A549 (cell line): Measurements from ENCODE around the gene DAGLB. TPM values are rescaled to one million over a fixed set of nuclear protein-coding genes. Genes with fewer than 3 reads are reported as not detected.

Source experiments
- ATAC-seq, 2 experiments: fragments of 200-7000 bp in 1 of 2; fragments of >200 bp in 1 of 2; cut with Nextera tagmentation in 1 of 2; cut with Tn5 transposase in 1 of 2; 3 replicates each; pipeline versions ENCODE4 v1.8.0 to v1.9.1; 2018 to 2020; ENCODE audit warnings: mild to moderate bottlenecking in 1 of 2, moderate library complexity in 1 of 2
- CTCF ChIA-PET: fragments of 300-600 bp; sonication (Branson Sonifier 250); formaldehyde crosslinking; extraction: SDS; loops from one replicate; lab custom pipeline; 2021; ENCODE audit warnings: antibody characterized with exemption, inconsistent platforms; lab: Yijun Ruan, JAX
- POLR2A ChIA-PET: fragments of 350-600 bp; formaldehyde crosslinking; extraction: SDS; loops from one replicate; lab custom pipeline; 2021; ENCODE audit warnings: antibody characterized with exemption, inconsistent platforms; lab: Yijun Ruan, JAX
- DNase-seq, 2 experiments: peaks; one replicate each; pipeline versions ENCODE4 v3.0.0 to v3.0.0-alpha.2; 2011 to 2016; ENCODE audit warnings: low read depth in 1 of 2, low spot score in 1 of 2
- FAIRE-seq: peaks from 2 replicates; lab custom pipeline; 2011; peaks lifted over from hg19 to GRCh38; lab: Jason Lieb, UNC
- H3K27ac ChIP-seq, 2 experiments: fragments of >200 bp; sonication (Bioruptor Twin); formaldehyde crosslinking; 3 replicates each; pipeline ENCODE4 v1.5.1; 2016 to 2017
- H3K4me1 ChIP-seq: fragments of >200 bp; sonication (Bioruptor Twin); formaldehyde crosslinking; 3 replicates; pipeline ENCODE4 v1.6.1; 2016
- H3K4me2 ChIP-seq: fragments of >200 bp; sonication (Bioruptor Twin); formaldehyde crosslinking; 3 replicates; pipeline ENCODE4 v1.6.1; 2016
- H3K4me3 ChIP-seq: fragments of >200 bp; sonication (Bioruptor Twin); formaldehyde crosslinking; 3 replicates; pipeline ENCODE4 v1.5.1; 2016
- H3K9me3 ChIP-seq: fragments of >200 bp; sonication (Bioruptor Twin); formaldehyde crosslinking; 3 replicates; pipeline ENCODE4 v1.6.1; 2016
- BCL3 ChIP-seq: fragments of >200 bp; sonication (Bioruptor Twin); formaldehyde crosslinking; IDR thresholded peaks from 3 replicates; pipeline ENCODE4 v1.6.1; 2016
- BHLHE40 ChIP-seq: IDR thresholded peaks from 2 replicates; pipeline ENCODE4 v1.6.1; 2012; ENCODE audit warnings: low read depth, low read length, inconsistent platforms
- CBX2 ChIP-seq: fragments of 200-600 bp; sonication (generic); IDR thresholded peaks from 2 replicates; pipeline ENCODE4 v1.6.1; 2016; ENCODE audit warnings: low read depth, mild to moderate bottlenecking, borderline replicate concordance
- CBX8 ChIP-seq: fragments of 200-600 bp; sonication (generic); IDR thresholded peaks from 2 replicates; pipeline ENCODE4 v1.6.1; 2016
- CEBPB ChIP-seq, 2 experiments: fragments of >200 bp in 1 of 2; sonication (Bioruptor Twin) in 1 of 2; formaldehyde crosslinking in 1 of 2; IDR thresholded peaks; 2 replicates each; pipeline ENCODE4 v1.6.1; 2012 to 2016
- CHD4 ChIP-seq: fragments of 200-600 bp; sonication (generic); IDR thresholded peaks from 2 replicates; pipeline ENCODE4 v1.6.1; 2016; ENCODE audit warnings: antibody characterized with exemption, mild to moderate bottlenecking, borderline replicate concordance
- EP300 ChIP-seq, 2 experiments: fragments of >200 bp; sonication (Bioruptor Twin); formaldehyde crosslinking; IDR thresholded peaks; 2 replicates in 1 of 2; 3 replicates in 1 of 2; pipeline ENCODE4 v1.6.1; 2016 to 2017
- FOXS1 ChIP-seq: fragments of 250-450 bp; sonication (Bioruptor Pico); IDR thresholded peaks from 2 replicates; pipeline ENCODE4 v1.5.0; 2020; ENCODE audit warnings: mild to moderate bottlenecking, moderate library complexity
- HDAC2 ChIP-seq: fragments of 200-600 bp; sonication (generic); IDR thresholded peaks from 2 replicates; pipeline ENCODE4 v1.6.1; 2016
- HOXB13 ChIP-seq: fragments of 250-450 bp; sonication (Bioruptor Pico); IDR thresholded peaks from 2 replicates; pipeline ENCODE4 v1.5.0; 2020; ENCODE audit warnings: low read depth, mild to moderate bottlenecking, moderate library complexity
- HOXB5 ChIP-seq: fragments of 250-450 bp; sonication (Bioruptor Pico); IDR thresholded peaks from 2 replicates; pipeline ENCODE4 v1.5.0; 2020; ENCODE audit warnings: mild to moderate bottlenecking, moderate library complexity
- JUN ChIP-seq, 2 experiments: fragments of >200 bp; sonication (Bioruptor Twin); formaldehyde crosslinking; IDR thresholded peaks; 2 replicates in 1 of 2; 3 replicates in 1 of 2; pipeline ENCODE4 v1.6.1; 2016 to 2017
- JUNB ChIP-seq: fragments of >200 bp; sonication (Bioruptor Twin); formaldehyde crosslinking; IDR thresholded peaks from 2 replicates; pipeline ENCODE4 v1.6.1; 2016
- KDM1A ChIP-seq: fragments of 200-600 bp; sonication (generic); IDR thresholded peaks from 2 replicates; pipeline ENCODE4 v1.6.1; 2016; ENCODE audit warnings: low read depth, mild to moderate bottlenecking
- MAX ChIP-seq: IDR thresholded peaks from 2 replicates; pipeline ENCODE4 v1.6.1; 2012
- NFE2L2 ChIP-seq: fragments of 150-350 bp; conservative IDR thresholded peaks from 2 replicates; pipeline ENCODE4 v1.6.1; 2014; ENCODE audit warnings: low read length
- NPAS2 ChIP-seq: fragments of 250-450 bp; sonication (Bioruptor Pico); IDR thresholded peaks from 2 replicates; pipeline ENCODE4 v1.8.0; 2022; ENCODE audit warnings: mild to moderate bottlenecking, moderate library complexity, borderline replicate concordance
- PHF8 ChIP-seq: fragments of 200-600 bp; sonication (generic); IDR thresholded peaks from 2 replicates; pipeline ENCODE4 v1.6.1; 2016; ENCODE audit warnings: low read depth, mild to moderate bottlenecking, antibody characterized with exemption, moderate library complexity, borderline replicate concordance
- POLR2A ChIP-seq: IDR thresholded peaks from 2 replicates; pipeline ENCODE4 v1.6.1; 2012; ENCODE audit warnings: mild to moderate bottlenecking, low read length
- POLR2AphosphoS2 ChIP-seq: conservative IDR thresholded peaks from 2 replicates; pipeline ENCODE4 v1.6.1; 2012; ENCODE audit warnings: low read length, improper control_type of control experiment, inconsistent platforms
- RAD21 ChIP-seq, 2 experiments: fragments of >200 bp in 1 of 2; sonication (Bioruptor Twin) in 1 of 2; formaldehyde crosslinking in 1 of 2; IDR thresholded peaks in 1 of 2; conservative IDR thresholded peaks in 1 of 2; 2 replicates in 1 of 2; 3 replicates in 1 of 2; pipeline ENCODE4 v1.6.1; 2012 to 2018; ENCODE audit warnings: inconsistent platforms in 1 of 2
- RFX5 ChIP-seq: fragments of 450-650 bp; IDR thresholded peaks from 2 replicates; pipeline ENCODE4 v1.7.1; 2014; ENCODE audit warnings: antibody characterized with exemption, mild to moderate bottlenecking, moderate library complexity
- TFCP2L1 ChIP-seq: fragments of 250-450 bp; sonication (Bioruptor Pico); IDR thresholded peaks from 2 replicates; pipeline ENCODE4 v1.5.0; 2021; ENCODE audit warnings: mild to moderate bottlenecking
- WGBS: methylation state at CpG from one replicate; pipeline ENCODE4 v1.1.6; 2017; ENCODE audit errors: missing lambda C conversion rate; 5-methylcytosine and 5-hydroxymethylcytosine counted together
- polyA plus RNA-seq, 4 experiments: library from polyadenylated mRNA; depleted of rRNA in 3 of 4; stranded (reverse); fragments of >200 nt; fragmentation: RNase III in 1 of 4; extraction: RNeasy Plus Mini Kit Qiagen cat#74134 plus additional on column Dnase treatment in 1 of 4; gene quantifications; 2 replicates in 3 of 4; 3 replicates in 1 of 4; pipeline ENCODE4 v1.2.3, GENCODE V29; 2011 to 2017

Gene DAGLB
- polyA plus RNA-seq, 2 of the 4 experiments (the other 2 are of a cell fraction), result 14.5 to 19.7 TPM

GRCh38 chr7:6487184-6487545 lies 39.4 kb upstream of the DAGLB start:
- H3K4me2 ChIP-seq, result no peak overlapping the region
- no peak overlapping the region for H3K27ac ChIP-seq
- WGBS, result 79% methylated on average over 4 of the region's 4 CpGs
- peaks cover 7% of the 10 kb centered on the region; the same call in 2 of the 3 replicates for H3K4me1 ChIP-seq
- no peak overlapping the region for H3K4me3 ChIP-seq
- ATAC-seq (no peak), FAIRE-seq (no peak), DNase-seq (no peak)
- POLR2A ChIA-PET, result no interaction called here
- CTCF ChIA-PET, result interaction anchor here (1.2 to 1.4 kb wide), 2 partner anchors 24 to 29 kb away, joined by 4 to 5 read pairs; no protein-coding TSS in a partner anchor
- H3K9me3 ChIP-seq, result peaks cover 6% of the 10 kb centered on the region; the same call in 2 of the 3 replicates
- TF ChIP-seq NPAS2 (CRISPR knock-in tag) (no peak), HOXB5 (CRISPR knock-in tag) (no peak), NFE2L2 (no peak), KDM1A (no peak), JUNB (no peak)

DNA sequence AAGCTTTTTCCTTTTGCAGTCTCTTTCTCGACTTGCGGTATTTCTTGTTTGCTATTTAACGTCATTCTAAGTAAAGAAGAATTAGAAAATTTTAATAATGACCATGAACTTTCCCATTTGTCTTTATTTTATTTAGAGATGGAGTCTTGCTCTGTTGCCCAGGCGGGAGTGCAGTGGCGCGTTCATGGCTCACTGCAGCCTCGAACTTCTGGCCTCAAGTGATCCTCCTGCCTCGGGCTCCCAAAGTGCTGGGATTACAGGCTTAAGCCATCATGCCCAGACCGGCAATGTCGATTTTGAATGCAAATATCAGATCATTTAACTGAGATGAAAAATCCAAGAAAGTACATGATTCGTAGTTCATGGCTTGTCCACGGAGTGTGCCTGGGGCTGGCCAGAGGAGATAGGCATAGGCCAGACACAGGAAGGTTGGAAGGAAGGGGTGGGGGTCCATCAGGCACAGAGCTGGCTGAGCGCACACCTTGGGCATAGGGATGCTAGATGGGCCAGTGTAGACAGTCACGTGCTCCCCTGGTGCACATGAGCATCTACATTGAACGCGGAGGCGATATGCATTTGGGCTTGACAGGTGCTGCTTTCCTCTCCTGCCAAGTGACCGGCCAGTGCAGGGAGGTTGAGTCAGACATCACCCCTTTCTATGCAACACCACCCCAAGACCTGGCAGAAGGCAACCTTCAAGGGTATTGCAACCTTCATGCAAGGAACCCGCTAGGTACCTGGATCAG lies 38.9 kb upstream of the DAGLB start:
- WGBS, result 79% methylated on average over 19 of the region's 19 CpGs
- CTCF ChIA-PET, result interaction anchor here (0.6 to 1.4 kb wide), 3 partner anchors 8 to 54 kb away, joined by 3 to 5 read pairs (median 3); no protein-coding TSS in a partner anchor
- Histone ChIP-seq H3K9me3 (peaks cover 6% of the 10 kb centered on the region; the same call in 2 of the 3 replicates), H3K27ac (no peak overlapping the region), H3K4me2 (no peak overlapping the region), H3K4me3 (no peak overlapping the region)
- FAIRE-seq, result no peak
- TF ChIP-seq POLR2A (no peak), RFX5 (no peak), BHLHE40 (no peak), MAX (no peak), CBX8 (no peak), CEBPB (IDR thresholded peaks at IDR 0.05) (no peak), CHD4 (no peak), FOXS1 (CRISPR knock-in tag) (no peak), HOXB13 (CRISPR knock-in tag) (no peak)
- TF ChIP-seq, all 56 proteins: peak for 0
- H3K4me1 ChIP-seq, result peaks cover 13% of the 10 kb centered on the region
- ATAC-seq (no peak), DNase-seq (no peak)
- POLR2A ChIA-PET, result no interaction called here

GRCh38 chr7:6482743-6483119 lies 35.0 kb upstream of the DAGLB start:
- H3K4me1 ChIP-seq, result peaks cover 22% of the 10 kb centered on the region
- ChIA-PET POLR2A (interaction anchor here (0.5 to 0.7 kb wide), 3 partner anchors 10 to 18 kb away, joined by 3 read pairs; no protein-coding TSS in a partner anchor), CTCF (no interaction called here)
- H3K9me3 ChIP-seq, result no peaks in the 10 kb centered on the region
- peak overlapping the region; percentile 95 to 98 for H3K27ac ChIP-seq
- FAIRE-seq, result no peak
- TF ChIP-seq EP300 (IDR thresholded peaks at IDR 0.05) (no peak), RAD21 (conservative IDR thresholded peaks at IDR 0.05 in 1 of 2, IDR thresholded peaks at IDR 0.05 in 1 of 2) (no peak), BCL3 (no peak), JUN (IDR thresholded peaks at IDR 0.05) (no peak), POLR2AphosphoS2 (no peak)
- H3K4me3 ChIP-seq, result peak overlapping the region; percentile 92
- 19% methylated on average over 6 of the region's 6 CpGs for WGBS
- H3K4me2 ChIP-seq, result peak overlapping the region; percentile 89
- DNase-seq, result no peak
- ATAC-seq, result peak in 1 of 2 experiments; percentile 8; a peak in 3 of 6 replicates

DNA sequence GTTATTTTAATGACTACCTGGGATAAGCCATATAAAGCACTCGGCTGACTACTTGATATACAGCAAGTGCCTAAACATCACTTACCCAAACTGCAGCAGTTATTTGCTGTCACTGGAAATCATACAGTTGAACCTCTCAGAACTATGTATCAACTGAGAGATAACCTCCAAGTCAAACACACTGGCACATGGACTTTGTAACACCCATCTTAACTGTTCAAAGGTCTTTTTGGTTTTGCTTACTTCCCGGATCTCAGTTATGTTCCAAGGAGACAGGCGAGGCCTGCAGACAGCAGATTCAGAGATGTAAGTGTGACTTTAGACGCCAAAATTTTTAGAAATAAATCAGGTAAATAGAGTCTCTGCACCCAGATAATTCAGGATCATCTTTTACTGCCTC lies 34.6 kb upstream of the DAGLB start:
- no peak for DNase-seq
- Histone ChIP-seq H3K4me2 (peak overlapping the region; percentile 89), H3K27ac (peak overlapping the region in 1 of 2 experiments; percentile 98; a peak in 4 of 6 replicates), H3K4me3 (peak overlapping the region; percentile 92), H3K4me1 (peaks cover 24% of the 10 kb centered on the region), H3K9me3 (no peaks in the 10 kb centered on the region)
- POLR2A ChIA-PET, result interaction anchor here (0.5 to 0.7 kb wide), 3 partner anchors 11 to 18 kb away, joined by 3 read pairs; no protein-coding TSS in a partner anchor
- TF ChIP-seq HDAC2 (no peak), TFCP2L1 (CRISPR knock-in tag) (no peak), CBX2 (no peak), RAD21 (conservative IDR thresholded peaks at IDR 0.05 in 1 of 2, IDR thresholded peaks at IDR 0.05 in 1 of 2) (no peak), KDM1A (no peak), PHF8 (no peak), EP300 (IDR thresholded peaks at IDR 0.05) (no peak)
- no peak for FAIRE-seq
- no peak for ATAC-seq
- CTCF ChIA-PET, result no interaction called here
- WGBS, result 49% methylated on average over 4 of the region's 4 CpGs
